ENCODE results near the gene PAF1. TPM values are rescaled to one million over a fixed set of nuclear protein-coding genes. Genes with fewer than 3 reads are reported as not detected.

PAF1 gene
- polyA plus RNA-seq, 1 donor from 2014 or later = 37.3 TPM

GRCh38 chr19:39347332-39348164 is 43.4 kb downstream of the PAF1 start:
- no peak overlapping the region for H3K27ac ChIP-seq (ENCODE audit: low read length)
- no peaks in the 10 kb centered on the region for H3K9me2 ChIP-seq (ENCODE audit: insufficient read depth, low read length)
- no peaks in the 10 kb centered on the region for H3K9me3 ChIP-seq (ENCODE audit: low read length)
- H3K9ac ChIP-seq (ENCODE audit: low read length) = no peak overlapping the region
- no peak overlapping the region for H3K4me3 ChIP-seq (ENCODE audit: low read length)
- no peaks in the 10 kb centered on the region for H4K20me1 ChIP-seq (ENCODE audit: insufficient read depth)
- H3F3A ChIP-seq (ENCODE audit: insufficient read depth, low read length, poor library complexity, severe bottlenecking) = no peaks in the 10 kb centered on the region
- no peak overlapping the region for H3K4me2 ChIP-seq (ENCODE audit: low read length)
- H3K79me2 ChIP-seq (replicated peaks; ENCODE audit: insufficient read depth, low read length) = peaks cover 48% of the 10 kb centered on the region
- TF ChIP-seq POLR2AphosphoS5 (IDR thresholded peaks at IDR 0.05) (no peak), TAF1 (IDR thresholded peaks at IDR 0.05; ENCODE audit: low read depth) (no peak), REST (IDR thresholded peaks at IDR 0.05; ENCODE audit: borderline replicate concordance) (no peak), MXI1 (conservative IDR thresholded peaks at IDR 0.05; ENCODE audit: poor library complexity, severe bottlenecking) (no peak), CTCF (IDR thresholded peaks at IDR 0.05; ENCODE audit: poor library complexity, severe bottlenecking) (no peak), EP300 (conservative IDR thresholded peaks at IDR 0.05; ENCODE audit: poor library complexity, severe bottlenecking) (no peak), RAD21 (conservative IDR thresholded peaks at IDR 0.05) (no peak), SMC3 (conservative IDR thresholded peaks at IDR 0.05; ENCODE audit: poor library complexity) (no peak), EZH2 (IDR thresholded peaks at IDR 0.05; ENCODE audit: borderline replicate concordance, insufficient read depth, low read length, poor library complexity, severe bottlenecking) (no peak)
- H2AFZ ChIP-seq (ENCODE audit: low read depth, low read length) = no peak overlapping the region
- no peaks in the 10 kb centered on the region for H3K27me3 ChIP-seq (ENCODE audit: insufficient read depth, low read depth, low read length)
- H3K36me3 ChIP-seq (ENCODE audit: insufficient read depth, low read length) = peaks cover 5% of the 10 kb centered on the region

GRCh38 chr19:39345956-39346355 is 45.0 kb downstream of the PAF1 start:
- no peak overlapping the region for H3K4me2 ChIP-seq (ENCODE audit: low read length)
- no peaks in the 10 kb centered on the region for H4K20me1 ChIP-seq (ENCODE audit: insufficient read depth)
- TF ChIP-seq REST (IDR thresholded peaks at IDR 0.05; ENCODE audit: borderline replicate concordance) (no peak), SMC3 (conservative IDR thresholded peaks at IDR 0.05; ENCODE audit: poor library complexity) (no peak), CTCF (IDR thresholded peaks at IDR 0.05; ENCODE audit: poor library complexity, severe bottlenecking) (no peak), POLR2AphosphoS5 (IDR thresholded peaks at IDR 0.05) (no peak), EP300 (conservative IDR thresholded peaks at IDR 0.05; ENCODE audit: poor library complexity, severe bottlenecking) (no peak), EZH2 (IDR thresholded peaks at IDR 0.05; ENCODE audit: borderline replicate concordance, insufficient read depth, low read length, poor library complexity, severe bottlenecking) (no peak), RAD21 (conservative IDR thresholded peaks at IDR 0.05) (no peak), MXI1 (conservative IDR thresholded peaks at IDR 0.05; ENCODE audit: poor library complexity, severe bottlenecking) (no peak), TAF1 (IDR thresholded peaks at IDR 0.05; ENCODE audit: low read depth) (no peak)
- no peaks in the 10 kb centered on the region for H3K9me3 ChIP-seq (ENCODE audit: low read length)
- no peak overlapping the region for H2AFZ ChIP-seq (ENCODE audit: low read depth, low read length)
- peaks cover 52% of the 10 kb centered on the region for H3K79me2 ChIP-seq (replicated peaks; ENCODE audit: insufficient read depth, low read length)
- no peaks in the 10 kb centered on the region for H3K27me3 ChIP-seq (ENCODE audit: insufficient read depth, low read depth, low read length)
- H3K9ac ChIP-seq (ENCODE audit: low read length) = no peak overlapping the region
- H3K27ac ChIP-seq (ENCODE audit: low read length) = no peak overlapping the region
- H3K36me3 ChIP-seq (ENCODE audit: insufficient read depth, low read length) = no peaks in the 10 kb centered on the region
- H3K9me2 ChIP-seq (ENCODE audit: insufficient read depth, low read length) = no peaks in the 10 kb centered on the region
- no peak overlapping the region for H3K4me3 ChIP-seq (ENCODE audit: low read length)
- peaks cover 5% of the 10 kb centered on the region for H3F3A ChIP-seq (ENCODE audit: insufficient read depth, low read length, poor library complexity, severe bottlenecking)

All from neural cell (in vitro differentiated cells).